ENCODE data around the gene RS1.

The RS1 gene

DNA sequence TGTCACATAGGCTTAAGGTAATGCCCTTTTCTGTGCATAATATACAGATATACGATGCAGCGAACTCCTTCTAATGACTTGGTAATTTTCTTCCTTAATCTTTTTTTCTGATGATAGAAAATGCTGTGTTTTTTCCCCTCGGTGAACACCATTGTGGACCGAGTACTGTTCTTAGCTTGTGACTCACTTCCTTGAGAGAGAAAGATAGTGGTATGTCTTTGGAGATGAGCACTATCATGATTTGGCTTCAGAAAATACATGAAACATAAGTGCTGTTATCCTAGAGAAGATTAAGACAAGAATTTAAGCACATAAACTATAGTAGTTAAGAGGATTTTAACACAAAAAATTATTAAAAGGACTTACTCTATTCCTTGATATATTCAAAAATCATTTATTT is 63.9 kb downstream of the RS1 start:
- no peak for DNase-seq (ENCODE audit: low read depth in 2 of 2, low spot score in 1 of 2)

DNA sequence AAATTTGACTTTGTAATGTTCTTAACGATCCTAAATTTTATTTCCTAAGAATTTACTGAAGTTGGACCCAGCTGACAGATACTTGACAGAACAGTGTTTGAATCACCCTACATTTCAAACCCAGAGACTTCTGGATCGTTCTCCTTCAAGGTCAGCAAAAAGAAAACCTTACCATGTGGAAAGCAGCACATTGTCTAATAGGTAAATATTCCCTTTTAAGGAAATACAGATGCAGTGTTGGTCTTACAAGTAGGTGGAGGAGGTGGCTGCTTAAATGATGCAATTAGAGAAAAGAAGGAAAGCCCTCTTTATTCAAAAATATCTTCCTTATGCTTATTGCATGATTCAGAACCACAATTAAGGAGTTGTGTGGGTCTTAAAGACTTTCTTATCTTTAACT is 73.5 kb downstream of the RS1 start:
- DNase-seq (ENCODE audit: low read depth in 2 of 2, low spot score in 1 of 2), result no peak

DNA sequence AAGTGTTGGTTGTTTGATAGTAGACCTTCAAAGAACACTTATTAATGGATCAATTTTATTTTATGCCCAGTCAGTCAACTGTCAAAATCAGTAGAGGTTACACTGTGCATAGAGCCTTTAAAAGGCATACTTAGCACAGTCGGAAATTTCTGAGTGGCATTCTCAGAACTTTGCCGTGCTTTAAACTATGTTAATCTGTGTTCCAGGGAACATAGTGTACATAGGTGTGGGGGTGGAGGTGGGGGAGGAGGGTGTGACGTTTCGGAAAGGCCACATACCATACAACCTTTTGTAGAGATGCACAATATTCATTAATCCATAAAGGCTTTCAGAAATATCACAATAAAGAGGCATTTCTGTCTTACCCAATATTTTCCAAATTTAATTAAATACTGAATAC is 75.8 kb downstream of the RS1 start:
- no peak for DNase-seq (ENCODE audit: low read depth in 2 of 2, low spot score in 1 of 2)

DNA sequence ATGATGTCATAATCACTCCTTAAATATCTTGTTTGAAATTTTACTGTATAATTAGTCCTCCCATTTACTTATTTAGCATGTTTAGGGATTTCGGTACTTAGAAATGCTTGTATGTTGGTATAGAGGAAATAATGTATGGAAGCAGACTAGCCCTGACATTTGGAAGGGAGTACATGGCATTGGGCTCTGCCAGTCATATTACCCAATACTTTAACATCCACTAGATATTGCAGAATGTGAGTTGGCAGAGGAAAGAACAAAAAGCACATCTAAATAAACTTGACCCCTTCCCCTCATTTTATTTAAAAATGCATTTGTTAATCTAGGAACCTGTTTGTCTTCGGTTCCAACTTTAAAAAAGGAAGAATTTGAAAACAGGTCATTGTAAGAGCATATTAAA is 77.8 kb downstream of the RS1 start:
- DNase-seq (ENCODE audit: low read depth in 2 of 2, low spot score in 1 of 2), result no peak

DNA sequence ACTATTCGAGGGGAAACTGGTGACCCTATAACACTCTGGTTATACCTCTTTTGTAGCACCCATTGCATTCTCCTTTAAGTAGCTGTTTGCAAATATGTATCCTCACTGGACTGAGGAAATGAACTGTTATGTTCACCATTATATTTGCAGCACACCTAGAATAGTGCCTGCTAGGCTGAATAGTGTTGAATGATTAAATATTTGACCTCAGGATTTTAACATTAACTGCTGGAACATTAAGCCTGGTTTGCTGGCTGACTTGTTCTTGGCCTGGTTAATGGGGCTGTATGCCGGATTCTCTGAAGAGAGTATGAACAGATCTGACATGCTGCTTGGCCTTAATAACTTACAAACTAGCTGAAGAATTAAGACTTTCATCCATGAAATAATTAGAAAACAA is 80.1 kb downstream of the RS1 start:
- no peak for DNase-seq (ENCODE audit: low read depth in 2 of 2, low spot score in 1 of 2)

Data from stimulated activated CD8-positive, alpha-beta memory T cell treated with anti-CD3 and anti-CD28 coated beads, Interleukin-4, amount 100 ng/mL, for 1 hour (primary cell).